Panc1 (cell line): ENCODE data around the gene ARHGEF6. TPM values are rescaled to one million over a fixed set of nuclear protein-coding genes. Genes with fewer than 3 reads are reported as not detected.

ENCODE experiments used
- ATAC-seq: fragments of 200-7000 bp; cut with Tn5 transposase; 2 replicates; pipeline ENCODE4 v1.9.1; 2020; ENCODE audit warnings: mild to moderate bottlenecking, moderate library complexity
- BruUV-seq: library from RNA; stranded (reverse); fragments of 400-500 nt; replicated peaks from 2 replicates; lab custom pipeline; 2021; lab: Mats Ljungman, UMichigan
- CTCF ChIA-PET: fragments of 300-600 bp; sonication (Branson Sonifier 250); formaldehyde crosslinking; loops from one replicate; lab custom pipeline; 2022; ENCODE audit warnings: antibody characterized with exemption; lab: Charles Lee
- POLR2A ChIA-PET: fragments of 300-600 bp; sonication (Branson Sonifier 250); formaldehyde crosslinking; loops from one replicate; lab custom pipeline; 2022; ENCODE audit warnings: antibody characterized with exemption; lab: Charles Lee
- DNase-seq: peaks from one replicate; pipeline ENCODE4 v3.0.0-alpha.2; 2010; ENCODE audit warnings: low read depth, low spot score
- H3K27ac ChIP-seq: 2 replicates; pipeline ENCODE4 v1.5.1; 2011; ENCODE audit warnings: mild to moderate bottlenecking, low read length, inconsistent platforms
- H3K27me3 ChIP-seq: fragments of 200-500 bp; sonication (Bioruptor generic); 2 replicates; pipeline ENCODE4 v1.6.0; 2014; ENCODE audit warnings: low read length, inconsistent platforms; ENCODE audit not compliant: control insufficient read depth, insufficient read depth
- H3K36me3 ChIP-seq: fragments of 200-500 bp; sonication (Bioruptor generic); 2 replicates; pipeline ENCODE4 v1.5.1; 2014; ENCODE audit warnings: inconsistent platforms, mild to moderate bottlenecking, low read length, moderate library complexity; ENCODE audit not compliant: control insufficient read depth, insufficient read depth
- H3K4me1 ChIP-seq: 2 replicates; pipeline ENCODE4 v1.5.1; 2011; ENCODE audit warnings: inconsistent platforms, mild to moderate bottlenecking, low read length, moderate library complexity; ENCODE audit not compliant: control insufficient read depth, insufficient read depth
- H3K4me3 ChIP-seq, 2 experiments: 2 replicates each; pipeline ENCODE4 v1.5.1; 2011 to 2012; ENCODE audit warnings: low read depth in 2 of 2, low read length in 2 of 2, mild to moderate bottlenecking in 2 of 2, inconsistent platforms in 1 of 2, moderate library complexity in 1 of 2
- H3K9me3 ChIP-seq: fragments of 200-500 bp; sonication (Bioruptor generic); 2 replicates; pipeline ENCODE4 v1.5.1; 2014; ENCODE audit warnings: low read depth, mild to moderate bottlenecking, inconsistent platforms, low read length, moderate library complexity; ENCODE audit not compliant: control insufficient read depth, insufficient read depth
- CTCF ChIP-seq: fragments of 450-650 bp; IDR thresholded peaks from 2 replicates; pipeline ENCODE4 v1.5.1; 2017; ENCODE audit warnings: mild to moderate bottlenecking
- POLR2AphosphoS5 ChIP-seq: IDR thresholded peaks from 2 replicates; pipeline ENCODE4 v1.6.1; 2012; ENCODE audit warnings: mild to moderate bottlenecking, low read depth, low read length, moderate library complexity
- REST ChIP-seq, 2 experiments: IDR thresholded peaks; 2 replicates each; pipeline ENCODE4 v1.6.1; 2011 to 2012; ENCODE audit warnings: low read depth in 2 of 2, control low read depth in 1 of 2, low read length in 1 of 2, mild to moderate bottlenecking in 1 of 2, moderate library complexity in 1 of 2; ENCODE audit not compliant: insufficient read depth in 1 of 2
- SIN3A ChIP-seq: IDR thresholded peaks from 2 replicates; pipeline ENCODE4 v1.6.1; 2012; ENCODE audit warnings: low read depth, mild to moderate bottlenecking, low read length, moderate library complexity, borderline replicate concordance; ENCODE audit not compliant: insufficient read depth
- TCF7L2 ChIP-seq: IDR thresholded peaks from 2 replicates; pipeline ENCODE4 v1.6.1; 2011; ENCODE audit warnings: mild to moderate bottlenecking, low read depth, low read length, inconsistent platforms
- in situ Hi-C: cut with HindIII; loops from 2 replicates; pipeline ENCODE4 v1.10.0; 2016; ENCODE audit warnings: low sequenced_read_pairs, low pct_unique_long_range_greater_than_20kb
- intact Hi-C: fragments of 100-400 bp; cut with micrococcal nuclease; formaldehyde crosslinking; loops from one replicate; pipeline ENCODE4 v1.10.0; 2022; ENCODE audit not compliant: unreplicated experiment
- total RNA-seq: library from RNA; stranded (reverse); gene quantifications from one replicate; pipeline ENCODE4 v1.2.1, GENCODE V29; 2021; ENCODE audit not compliant: unreplicated experiment

ARHGEF6 gene
- total RNA-seq, 1 experiment from 2014 or later, result 35.5 TPM

GRCh38 chrX:136625246-136625645 lies 155.5 kb downstream of the ARHGEF6 start:
- peaks cover 5% of the 10 kb centered on the region for H3K27me3 ChIP-seq
- H3K9me3 ChIP-seq, result no peaks in the 10 kb centered on the region
- ChIA-PET POLR2A (no interaction called here), CTCF (no interaction called here)
- no peaks in the 10 kb centered on the region for H3K4me1 ChIP-seq
- TF ChIP-seq POLR2AphosphoS5, result no peak
- no peak for TF ChIP-seq REST (IDR thresholded peaks at IDR 0.05; ENCODE audit: insufficient read depth in 1 of 2, low read depth in 2 of 2, low read length in 1 of 2)
- no peak for TF ChIP-seq SIN3A
- no peak for TF ChIP-seq TCF7L2
- TF ChIP-seq CTCF, result no peak
- no TSS peak for BruUV-seq
- no peaks in the 10 kb centered on the region for H3K36me3 ChIP-seq
- ATAC-seq, result no peak
- DNase-seq, result no peak
- in situ Hi-C loops, result no loop called here
- intact Hi-C loops, result no loop called here
- no peak overlapping the region for H3K4me3 ChIP-seq
- H3K27ac ChIP-seq, result no peak overlapping the region

GRCh38 chrX:136623396-136623795 lies 157.3 kb downstream of the ARHGEF6 start:
- no peak overlapping the region for H3K4me3 ChIP-seq
- peaks cover 2% of the 10 kb centered on the region; the same call in 1 of the 2 replicates for H3K27me3 ChIP-seq
- in situ Hi-C loops (no loop called here), intact Hi-C loops (no loop called here)
- no TSS peak for BruUV-seq
- no peak overlapping the region for H3K27ac ChIP-seq
- POLR2A ChIA-PET, result no interaction called here
- CTCF ChIA-PET, result no interaction called here
- TF ChIP-seq CTCF (no peak), TCF7L2 (no peak), SIN3A (no peak)
- DNase-seq (no peak), ATAC-seq (no peak)
- no peaks in the 10 kb centered on the region for H3K9me3 ChIP-seq
- H3K4me1 ChIP-seq, result no peaks in the 10 kb centered on the region
- H3K36me3 ChIP-seq, result no peaks in the 10 kb centered on the region

GRCh38 chrX:136622568-136622967 lies 158.2 kb downstream of the ARHGEF6 start:
- ATAC-seq (no peak), DNase-seq (no peak)
- BruUV-seq, result no TSS peak
- H3K4me3 ChIP-seq, result no peak overlapping the region
- no peaks in the 10 kb centered on the region for H3K4me1 ChIP-seq
- H3K9me3 ChIP-seq, result no peaks in the 10 kb centered on the region
- no peaks in the 10 kb centered on the region for H3K36me3 ChIP-seq
- intact Hi-C loops (no loop called here), in situ Hi-C loops (no loop called here)
- ChIA-PET POLR2A (no interaction called here), CTCF (no interaction called here)
- TF ChIP-seq SIN3A, result no peak
- TF ChIP-seq CTCF, result no peak
- no peak for TF ChIP-seq TCF7L2
- no peak for TF ChIP-seq POLR2AphosphoS5
- H3K27me3 ChIP-seq, result no peaks in the 10 kb centered on the region
- no peak overlapping the region for H3K27ac ChIP-seq
